Body of pancreas (tissue), 4 donors: Measurements from ENCODE around the gene CYP4F3. TPM values are rescaled to one million over a fixed set of nuclear protein-coding genes. Genes with fewer than 3 reads are reported as not detected.
"Not testable (repeated sequence)": the region's sequence is repeated elsewhere in the genome, so short reads cannot be mapped to it uniquely, and the experiment has no call there.

Source experiments
- ATAC-seq: fragments of 150-250 bp; one replicate; pipeline ENCODE4 v1.9.1; 2016
- DNase-seq, 4 donors: peaks; one replicate each; pipeline ENCODE4 v3.0.0-alpha.2; 2019
- H3K27ac ChIP-seq, 4 donors: fragments of 200-600 bp; sonication (generic); 1 replicate in 3 of 4; 2 replicates in 1 of 4; pipeline versions ENCODE4 v1.5.1 to v1.6.1; 2016 to 2019; ENCODE audit warnings: mild to moderate bottlenecking in 1 of 4, mixed read lengths in 1 of 4, moderate library complexity in 1 of 4
- H3K27me3 ChIP-seq, 2 donors: fragments of 200-600 bp; sonication (generic); one replicate each; pipeline ENCODE4 v1.6.0; 2016; ENCODE audit warnings: mild to moderate bottlenecking in 1 of 2
- H3K36me3 ChIP-seq, 2 donors: fragments of 200-600 bp; sonication (generic); replicated peaks in 1 of 2; 2 replicates each; pipeline ENCODE4 v1.5.1; 2016; ENCODE audit warnings: low read depth in 2 of 2; ENCODE audit not compliant: insufficient read depth in 1 of 2
- H3K4me1 ChIP-seq: fragments of 200-600 bp; sonication (generic); one replicate; pipeline ENCODE4 v1.6.0; 2016
- H3K4me3 ChIP-seq, 2 donors: fragments of 200-600 bp; sonication (generic); 1 replicate in 1 of 2; 2 replicates in 1 of 2; pipeline ENCODE4 v1.5.1; 2016 to 2019
- H3K9me3 ChIP-seq, 3 donors: fragments of 200-600 bp; sonication (generic); 1 replicate in 2 of 3; 2 replicates in 1 of 3; pipeline ENCODE4 v1.5.1; 2016
- CTCF ChIP-seq, 7 experiments: fragments of 450-650 bp in 4 of 7; fragments of 200-600 bp in 3 of 7; sonication (generic) in 3 of 7; IDR thresholded peaks; one replicate each; pipeline ENCODE4 v1.5.1; 2016 to 2019; ENCODE audit warnings: antibody characterized with exemption in 7 of 7
- POLR2A ChIP-seq, 3 donors: fragments of 450-650 bp; IDR thresholded peaks; one replicate each; pipeline ENCODE4 v1.6.1; 2016; ENCODE audit warnings: antibody characterized with exemption in 3 of 3, mild to moderate bottlenecking in 2 of 3
- WGBS, 2 donors: methylation state at CpG; one replicate each; pipeline ENCODE4 v1.1.5; 2017; 5-methylcytosine and 5-hydroxymethylcytosine counted together
- intact Hi-C: fragments of 100-400 bp; cut with DNase I; formaldehyde crosslinking; loops from one replicate; pipeline ENCODE4 v1.15.1; 2023
- total RNA-seq, 2 donors: library from RNA; depleted of rRNA; stranded (reverse); fragments of >200 nt; gene quantifications; one replicate each; pipeline ENCODE4 v1.1.0, GENCODE V29; 2016

The CYP4F3 gene
- total RNA-seq, 2 donors from 2014 or later = 0.33 to 2.6 TPM

GRCh38 chr19:15644066-15644741 lies 3.5 kb downstream of the CYP4F3 start:
- no peak for DNase-seq
- Histone ChIP-seq H3K9me3 (no peaks in the 10 kb centered on the region), H3K27ac (no peak overlapping the region), H3K36me3 (no peaks in the 10 kb centered on the region), H3K4me3 (no peak overlapping the region), H3K4me1 (no peaks in the 10 kb centered on the region), H3K27me3 (no peaks in the 10 kb centered on the region)
- ATAC-seq = no peak
- 60 to 81% methylated on average over 3 of the region's 3 CpGs for WGBS, 2 donors
- TF ChIP-seq CTCF (IDR thresholded peaks at IDR 0.05) = no peak
- intact Hi-C loops = no loop called here

- Histone ChIP-seq H3K9me3 (no peaks in the 10 kb centered on the region), H3K4me3 (no peak overlapping the region), H3K4me1 (no peaks in the 10 kb centered on the region), H3K36me3 (no peaks in the 10 kb centered on the region), H3K27ac (no peak overlapping the region), H3K27me3 (no peaks in the 10 kb centered on the region)
- intact Hi-C loops = no loop called here
- ATAC-seq = no peak
- no peak for DNase-seq
- 77 to 79% methylated on average over 3 of the region's 3 CpGs for WGBS, 2 donors
- TF ChIP-seq CTCF (IDR thresholded peaks at IDR 0.05) (no peak), POLR2A (IDR thresholded peaks at IDR 0.05) (no peak)
Measured at GRCh38 chr19:15644816-15645215, 4.1 kb downstream of the CYP4F3 start.

- Histone ChIP-seq H3K27me3 (no peaks in the 10 kb centered on the region), H3K9me3 (no peaks in the 10 kb centered on the region), H3K27ac (no peak overlapping the region), H3K4me1 (no peaks in the 10 kb centered on the region), H3K4me3 (no peak overlapping the region), H3K36me3 (no peaks in the 10 kb centered on the region)
- ATAC-seq (no peak), DNase-seq (no peak)
- 44 to 57% methylated on average over 2 of the region's 2 CpGs for WGBS, 2 donors
- TF ChIP-seq CTCF (IDR thresholded peaks at IDR 0.05) (no peak), POLR2A (IDR thresholded peaks at IDR 0.05) (no peak)
- intact Hi-C loops = no loop called here
Measured at GRCh38 chr19:15649526-15649925, 8.8 kb downstream of the CYP4F3 start.

- H3K4me1 ChIP-seq, H3K36me3 ChIP-seq, H3K9me3 ChIP-seq, H3K4me3 ChIP-seq, DNase-seq, intact Hi-C loops, ATAC-seq, H3K27me3 ChIP-seq, H3K27ac ChIP-seq: not testable (repeated sequence)
Measured at GRCh38 chr19:15650123-15650522, 9.4 kb downstream of the CYP4F3 start.

- TF ChIP-seq CTCF (IDR thresholded peaks at IDR 0.05) = no peak
- TF ChIP-seq POLR2A (IDR thresholded peaks at IDR 0.05) = no peak
- intact Hi-C loops = no loop called here
Measured at GRCh38 chr19:15651791-15652190, 11.1 kb downstream of the CYP4F3 start.

More at GRCh38 chr19:15651791-15652190, 11.1 kb downstream of the CYP4F3 start:
- DNase-seq (no peak), ATAC-seq (no peak)
- H3K27me3 ChIP-seq = no peaks in the 10 kb centered on the region
- no peak overlapping the region for H3K4me3 ChIP-seq
- H3K27ac ChIP-seq = no peak overlapping the region
- no peaks in the 10 kb centered on the region for H3K9me3 ChIP-seq
- no peaks in the 10 kb centered on the region for H3K4me1 ChIP-seq
- 31 to 50% methylated on average over 3 of the region's 3 CpGs for WGBS, 2 donors
- H3K36me3 ChIP-seq = no peaks in the 10 kb centered on the region
